ENCODE results near the gene FOCAD. TPM values are rescaled to one million over a fixed set of nuclear protein-coding genes. Genes with fewer than 3 reads are reported as not detected.

Gene FOCAD
- total RNA-seq, 6 experiments from 2014 or later: 31.8 to 46.7 (median 39.2) TPM

- Mint-ChIP-seq H3K4me3 (no peak overlapping the region), H3K9me3 (peaks cover 8% of the 10 kb centered on the region; the same call in 1 of the 2 replicates), H3K27ac (no peak overlapping the region), H3K27me3 (ENCODE audit: insufficient read depth) (peaks cover 1% of the 10 kb centered on the region; the same call in 1 of the 2 replicates), H3K4me1 (ENCODE audit: low read depth) (peaks cover 30% of the 10 kb centered on the region), H3K36me3 (ENCODE audit: low read depth) (peaks cover 35% of the 10 kb centered on the region)
- no peak for TF ChIP-seq CTCF (IDR thresholded peaks at IDR 0.05)
- no peak for DNase-seq
These were observed 153.1 kb downstream of the FOCAD start for GRCh38 chr9:20837166-20837565.

GRCh38 chr9:20838218-20838617 lies 154.2 kb downstream of the FOCAD start:
- Mint-ChIP-seq H3K27ac (no peak overlapping the region), H3K9me3 (peaks cover 11% of the 10 kb centered on the region; the same call in 1 of the 2 replicates), H3K4me3 (no peak overlapping the region), H3K27me3 (ENCODE audit: insufficient read depth) (peaks cover 1% of the 10 kb centered on the region; the same call in 1 of the 2 replicates), H3K4me1 (ENCODE audit: low read depth) (peaks cover 30% of the 10 kb centered on the region), H3K36me3 (ENCODE audit: low read depth) (peaks cover 43% of the 10 kb centered on the region)
- peak; percentile 28 for DNase-seq
- TF ChIP-seq CTCF (IDR thresholded peaks at IDR 0.05): no peak

- no peak for DNase-seq
- Mint-ChIP-seq H3K9me3 (peaks cover 11% of the 10 kb centered on the region; the same call in 1 of the 2 replicates), H3K4me3 (no peak overlapping the region), H3K4me1 (ENCODE audit: low read depth) (peaks cover 54% of the 10 kb centered on the region), H3K27me3 (ENCODE audit: insufficient read depth) (no peaks in the 10 kb centered on the region; the same call in 1 of the 2 replicates), H3K27ac (no peak overlapping the region), H3K36me3 (ENCODE audit: low read depth) (peaks cover 34% of the 10 kb centered on the region)
- TF ChIP-seq CTCF (IDR thresholded peaks at IDR 0.05): no peak
These were observed 160.9 kb downstream of the FOCAD start for GRCh38 chr9:20844916-20845315.

- H3K9me3 Mint-ChIP-seq: no peaks in the 10 kb centered on the region
- H3K27me3 Mint-ChIP-seq (ENCODE audit: insufficient read depth): no peaks in the 10 kb centered on the region; the same call in 1 of the 2 replicates
- H3K4me1 Mint-ChIP-seq (ENCODE audit: low read depth): peaks cover 59% of the 10 kb centered on the region
- DNase-seq: peak; percentile 29
- TF ChIP-seq CTCF (IDR thresholded peaks at IDR 0.05): no peak
- H3K4me3 Mint-ChIP-seq: peak overlapping the region; percentile 6; the same call in 1 of the 2 replicates
- H3K27ac Mint-ChIP-seq: peak overlapping the region; percentile 30
- H3K36me3 Mint-ChIP-seq (ENCODE audit: low read depth): peaks cover 12% of the 10 kb centered on the region
These were observed 164.4 kb downstream of the FOCAD start for GRCh38 chr9:20848490-20848889.

GRCh38 chr9:20853866-20854265 lies 169.8 kb downstream of the FOCAD start:
- TF ChIP-seq CTCF (IDR thresholded peaks at IDR 0.05): no peak
- Mint-ChIP-seq H3K9me3 (peaks cover 26% of the 10 kb centered on the region; the same call in 1 of the 2 replicates), H3K27me3 (ENCODE audit: insufficient read depth) (no peaks in the 10 kb centered on the region), H3K27ac (peak overlapping the region; percentile 55; the same call in 1 of the 2 replicates), H3K4me1 (ENCODE audit: low read depth) (peaks cover 26% of the 10 kb centered on the region), H3K4me3 (no peak overlapping the region), H3K36me3 (ENCODE audit: low read depth) (peaks cover 41% of the 10 kb centered on the region)
- no peak for DNase-seq

Data from HFFc6 (cell line).